ENCODE results near the gene LIN7C. TPM values are rescaled to one million over a fixed set of nuclear protein-coding genes. Genes with fewer than 3 reads are reported as not detected.

The LIN7C gene
- total RNA-seq, 2 experiments from 2014 or later: 19.7 to 31.6 TPM

DNA sequence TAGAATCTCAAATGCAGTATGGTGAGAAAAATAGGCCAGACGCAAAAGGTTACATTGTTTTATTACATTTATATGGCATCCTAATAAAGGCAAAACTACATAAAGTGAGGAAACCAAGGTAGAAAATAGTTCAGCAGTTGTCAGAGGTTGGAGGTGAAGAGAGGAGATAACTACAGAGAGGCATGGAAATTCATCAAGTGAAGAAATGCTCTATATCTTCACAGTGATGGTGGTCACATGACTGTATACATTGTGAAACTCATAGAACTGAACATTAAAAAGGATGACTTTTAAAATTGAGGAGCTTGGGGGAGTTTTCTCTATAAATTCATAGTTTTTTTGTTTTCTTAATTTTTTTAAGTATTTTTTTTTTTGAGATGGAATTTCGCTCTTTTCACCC lies 48.4 kb downstream of the LIN7C start:
- Histone ChIP-seq H3K4me1 (ENCODE audit: insufficient read depth, low read length, poor library complexity, severe bottlenecking) (no peaks in the 10 kb centered on the region), H3K4me2 (ENCODE audit: low read length) (no peak overlapping the region), H4K20me1 (ENCODE audit: insufficient read depth, low read length) (no peaks in the 10 kb centered on the region), H3K9me3 (ENCODE audit: low read length) (no peaks in the 10 kb centered on the region), H3K79me2 (ENCODE audit: insufficient read depth, low read depth, low read length) (no peaks in the 10 kb centered on the region), H3K36me3 (ENCODE audit: insufficient read depth, low read length) (no peaks in the 10 kb centered on the region), H3K9me2 (ENCODE audit: insufficient read depth, low read length) (no peaks in the 10 kb centered on the region), H3K4me3 (ENCODE audit: low read depth, low read length, poor library complexity, severe bottlenecking) (no peak overlapping the region), H3K27ac (ENCODE audit: low read depth, low read length, poor library complexity, severe bottlenecking) (no peak overlapping the region), H2AFZ (ENCODE audit: low read length) (no peak overlapping the region)
- CTCF ChIA-PET (ENCODE audit: unreplicated experiment): no interaction called here
- intact Hi-C loops (cut with micrococcal nuclease; ENCODE audit: unreplicated experiment): no loop called here
- DNase-seq (ENCODE audit: low spot score): no peak
- BruUV-seq (replicated peaks): no TSS peak
- TF ChIP-seq, protein P1, sequence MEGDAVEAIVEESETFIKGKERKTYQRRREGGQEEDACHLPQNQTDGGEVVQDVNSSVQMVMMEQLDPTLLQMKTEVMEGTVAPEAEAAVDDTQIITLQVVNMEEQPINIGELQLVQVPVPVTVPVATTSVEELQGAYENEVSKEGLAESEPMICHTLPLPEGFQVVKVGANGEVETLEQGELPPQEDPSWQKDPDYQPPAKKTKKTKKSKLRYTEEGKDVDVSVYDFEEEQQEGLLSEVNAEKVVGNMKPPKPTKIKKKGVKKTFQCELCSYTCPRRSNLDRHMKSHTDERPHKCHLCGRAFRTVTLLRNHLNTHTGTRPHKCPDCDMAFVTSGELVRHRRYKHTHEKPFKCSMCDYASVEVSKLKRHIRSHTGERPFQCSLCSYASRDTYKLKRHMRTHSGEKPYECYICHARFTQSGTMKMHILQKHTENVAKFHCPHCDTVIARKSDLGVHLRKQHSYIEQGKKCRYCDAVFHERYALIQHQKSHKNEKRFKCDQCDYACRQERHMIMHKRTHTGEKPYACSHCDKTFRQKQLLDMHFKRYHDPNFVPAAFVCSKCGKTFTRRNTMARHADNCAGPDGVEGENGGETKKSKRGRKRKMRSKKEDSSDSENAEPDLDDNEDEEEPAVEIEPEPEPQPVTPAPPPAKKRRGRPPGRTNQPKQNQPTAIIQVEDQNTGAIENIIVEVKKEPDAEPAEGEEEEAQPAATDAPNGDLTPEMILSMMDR (conservative IDR thresholded peaks at IDR 0.05; ENCODE audit: low read length): no peak
- TF ChIP-seq EZH2phosphoT487 (IDR thresholded peaks at IDR 0.05; ENCODE audit: borderline replicate concordance, low read depth, low read length): no peak
- POLR2A ChIA-PET: no interaction called here

DNA sequence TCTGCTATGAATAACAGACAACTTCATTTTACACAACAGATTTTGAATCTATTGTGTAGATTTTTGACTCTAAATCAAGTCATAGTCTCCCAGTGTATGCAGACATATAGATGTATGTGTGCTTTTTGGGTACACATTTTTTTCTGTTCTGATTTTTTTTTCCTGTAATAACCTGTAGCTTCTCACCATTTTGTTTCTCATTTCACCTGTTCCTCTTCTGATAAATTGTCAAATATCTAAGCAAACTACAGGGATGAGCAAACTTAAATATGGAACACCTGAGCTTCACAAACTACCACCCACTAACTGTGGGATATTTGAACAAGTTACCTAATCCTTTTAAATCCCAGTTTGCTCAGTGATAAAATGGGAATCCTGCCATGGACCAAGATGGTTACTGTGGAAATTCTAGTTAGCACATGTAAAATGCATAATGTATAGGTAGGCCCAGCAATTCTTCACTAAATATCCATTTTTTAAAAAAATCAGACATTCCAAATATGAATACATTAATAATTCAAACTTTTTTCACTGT lies 49.7 kb downstream of the LIN7C start:
- Histone ChIP-seq H3K4me3 (ENCODE audit: low read depth, low read length, poor library complexity, severe bottlenecking) (no peak overlapping the region), H3K4me2 (ENCODE audit: low read length) (no peak overlapping the region), H3K27ac (ENCODE audit: low read depth, low read length, poor library complexity, severe bottlenecking) (no peak overlapping the region), H3K79me2 (ENCODE audit: insufficient read depth, low read depth, low read length) (no peaks in the 10 kb centered on the region), H3K4me1 (ENCODE audit: insufficient read depth, low read length, poor library complexity, severe bottlenecking) (no peaks in the 10 kb centered on the region), H3K36me3 (ENCODE audit: insufficient read depth, low read length) (no peaks in the 10 kb centered on the region), H2AFZ (ENCODE audit: low read length) (no peak overlapping the region), H3K9me3 (ENCODE audit: low read length) (no peaks in the 10 kb centered on the region), H3K9me2 (ENCODE audit: insufficient read depth, low read length) (no peaks in the 10 kb centered on the region), H4K20me1 (ENCODE audit: insufficient read depth, low read length) (no peaks in the 10 kb centered on the region)
- no TSS peak for BruUV-seq (replicated peaks)
- ChIA-PET CTCF (ENCODE audit: unreplicated experiment) (no interaction called here), POLR2A (interaction anchor here (1.0 to 1.3 kb wide), 2 partner anchors 9 to 13 kb away, joined by 3 read pairs; no protein-coding TSS in a partner anchor)
- DNase-seq (ENCODE audit: low spot score): no peak
- no peak for TF ChIP-seq EZH2phosphoT487 (IDR thresholded peaks at IDR 0.05; ENCODE audit: borderline replicate concordance, low read depth, low read length)
- TF ChIP-seq, protein P1 (conservative IDR thresholded peaks at IDR 0.05; ENCODE audit: low read length): no peak
- intact Hi-C loops (cut with micrococcal nuclease; ENCODE audit: unreplicated experiment): no loop called here

DNA sequence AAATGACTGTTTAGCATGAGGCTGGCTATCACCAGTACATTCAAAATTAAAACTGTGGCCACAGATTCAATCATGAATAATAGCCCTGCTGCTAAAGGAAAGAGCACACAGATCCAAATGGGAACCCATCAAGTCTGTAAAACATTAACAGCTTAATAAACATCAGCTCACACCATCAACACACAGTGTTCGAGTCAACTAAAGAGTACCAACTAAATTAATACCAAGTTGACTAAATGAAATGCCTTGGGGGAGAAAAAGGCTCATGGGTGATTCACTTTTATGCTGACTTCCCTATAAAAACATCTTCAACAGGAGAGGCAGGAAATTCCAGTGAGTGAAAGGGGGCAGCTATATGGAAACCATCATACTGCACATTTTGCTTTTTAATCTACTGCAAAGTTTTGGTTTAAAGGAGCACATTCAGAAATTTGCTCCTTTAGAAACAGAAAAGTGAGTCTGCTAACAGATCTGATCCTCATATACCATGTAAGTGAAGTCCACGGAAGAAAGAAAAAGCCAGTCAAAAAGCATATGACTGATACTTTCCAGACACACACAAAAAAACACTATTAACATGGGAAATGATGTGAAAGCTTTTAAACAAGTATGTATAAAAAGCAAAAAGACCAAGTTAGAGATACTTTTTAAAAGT lies 50.3 kb downstream of the LIN7C start:
- Histone ChIP-seq H2AFZ (ENCODE audit: low read length) (no peak overlapping the region), H3K9me2 (ENCODE audit: insufficient read depth, low read length) (no peaks in the 10 kb centered on the region), H3K27ac (ENCODE audit: low read depth, low read length, poor library complexity, severe bottlenecking) (no peak overlapping the region), H3K9me3 (ENCODE audit: low read length) (no peaks in the 10 kb centered on the region), H3K4me3 (ENCODE audit: low read depth, low read length, poor library complexity, severe bottlenecking) (no peak overlapping the region), H3K4me2 (ENCODE audit: low read length) (no peak overlapping the region), H3K4me1 (ENCODE audit: insufficient read depth, low read length, poor library complexity, severe bottlenecking) (no peaks in the 10 kb centered on the region), H3K79me2 (ENCODE audit: insufficient read depth, low read depth, low read length) (no peaks in the 10 kb centered on the region), H3K36me3 (ENCODE audit: insufficient read depth, low read length) (no peaks in the 10 kb centered on the region), H4K20me1 (ENCODE audit: insufficient read depth, low read length) (no peaks in the 10 kb centered on the region)
- ChIA-PET POLR2A (interaction anchor here (1.0 to 1.3 kb wide), 2 partner anchors 9 to 12 kb away, joined by 3 read pairs; no protein-coding TSS in a partner anchor), CTCF (ENCODE audit: unreplicated experiment) (no interaction called here)
- intact Hi-C loops (cut with micrococcal nuclease; ENCODE audit: unreplicated experiment): no loop called here
- BruUV-seq (replicated peaks): no TSS peak
- TF ChIP-seq EZH2phosphoT487 (IDR thresholded peaks at IDR 0.05; ENCODE audit: borderline replicate concordance, low read depth, low read length): no peak
- DNase-seq (ENCODE audit: low spot score): no peak
